GM04503 (cell line): ENCODE data around the gene HNF1A.
"Not testable (repeated sequence)": the region's sequence is repeated elsewhere in the genome, so short reads cannot be mapped to it uniquely, and the experiment has no call there.

ENCODE experiments used
- DNase-seq: peaks from one replicate; pipeline ENCODE4 v3.0.0-alpha.2; 2012; ENCODE audit warnings: low read depth

The HNF1A gene

DNA sequence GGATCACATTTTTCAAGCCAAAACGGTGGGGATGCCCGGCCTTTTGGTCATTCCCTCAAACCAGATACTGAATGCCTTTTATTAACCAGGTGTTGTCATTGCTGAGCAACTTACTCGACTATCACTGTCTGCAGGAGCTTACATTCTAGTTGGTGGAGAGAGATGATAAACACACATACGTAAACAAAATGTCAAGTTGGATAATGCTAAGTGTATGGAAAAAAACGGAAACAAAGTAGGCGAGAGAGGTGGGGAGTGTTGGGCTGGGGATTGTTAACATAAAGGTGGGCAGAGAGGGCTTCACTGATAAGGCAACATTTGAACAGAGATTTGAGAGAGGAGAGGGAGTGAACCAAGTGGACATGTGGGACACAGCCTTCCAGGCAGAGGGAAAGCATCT lies 33.5 kb downstream of the HNF1A start:
- DNase-seq = no peak

DNA sequence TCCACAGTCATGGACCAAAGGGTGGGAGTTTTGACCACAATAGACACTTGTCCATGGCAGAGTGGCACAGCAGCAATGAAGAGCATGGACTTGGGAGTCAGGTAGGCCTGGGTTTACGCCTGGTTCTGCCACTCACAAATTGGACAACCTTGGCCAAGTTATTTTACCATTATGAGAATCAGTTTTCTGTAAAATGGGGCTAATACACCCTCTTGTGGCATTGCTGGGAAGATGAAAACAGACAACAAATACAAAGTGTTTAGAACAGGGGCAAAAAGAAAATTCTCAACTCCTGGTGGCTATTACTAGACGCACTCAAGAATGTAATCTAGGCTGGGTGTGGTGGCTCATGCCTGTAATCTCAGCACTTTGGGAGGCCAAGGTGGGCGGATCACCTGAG lies 35.4 kb downstream of the HNF1A start:
- DNase-seq = no peak

DNA sequence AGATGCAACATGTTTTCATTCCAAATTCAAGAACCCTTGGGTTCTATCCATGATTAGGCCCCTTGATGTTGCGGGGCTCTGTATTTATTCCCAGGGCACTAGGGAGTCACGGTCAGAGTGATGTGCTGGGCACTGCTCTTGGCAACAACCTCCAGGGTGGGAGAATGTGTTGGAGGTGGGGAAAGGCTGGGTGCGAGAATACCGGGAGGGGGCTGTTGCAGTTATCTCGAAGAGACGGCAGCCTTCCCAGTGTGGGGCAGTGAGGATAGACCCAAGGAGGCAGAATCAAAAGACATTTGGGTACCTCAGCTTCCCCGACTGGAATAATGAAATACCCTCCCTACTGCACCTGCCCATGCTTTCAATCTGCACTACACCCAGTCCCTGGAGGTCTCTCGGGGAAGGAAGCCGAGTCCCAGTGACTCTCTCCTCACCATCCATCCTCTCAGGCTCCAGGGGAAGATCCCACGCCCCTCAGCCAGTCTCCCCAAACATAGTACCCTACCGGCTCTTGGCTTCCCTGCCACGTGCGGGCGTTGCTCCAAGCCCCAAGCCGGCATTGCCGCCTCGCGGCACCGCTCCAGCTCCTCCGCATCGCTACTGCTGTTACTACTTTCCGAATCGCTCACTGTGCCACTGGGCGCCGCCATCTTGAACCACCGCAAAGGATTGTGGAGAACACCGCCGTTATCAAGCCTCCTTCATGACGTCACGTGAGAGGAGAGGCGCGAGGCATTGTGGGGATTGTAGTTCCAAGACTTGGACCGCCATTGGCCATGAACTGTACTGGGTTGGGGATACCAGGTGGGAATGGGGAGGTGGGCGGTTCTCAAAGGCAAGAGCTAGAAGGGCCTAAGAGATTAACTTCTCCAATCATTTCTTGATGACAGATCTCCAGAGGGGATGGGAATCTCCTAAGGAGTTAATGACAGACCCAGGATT lies 37.8 kb downstream of the HNF1A start, which contains the start of gene C12orf43:
TSS of gene C12orf43 (minus strand) at position 663 of the 942 bp plus-strand sequence. CDS start at position 650, 13 bp downstream.
- peak; percentile 51 for DNase-seq

DNA sequence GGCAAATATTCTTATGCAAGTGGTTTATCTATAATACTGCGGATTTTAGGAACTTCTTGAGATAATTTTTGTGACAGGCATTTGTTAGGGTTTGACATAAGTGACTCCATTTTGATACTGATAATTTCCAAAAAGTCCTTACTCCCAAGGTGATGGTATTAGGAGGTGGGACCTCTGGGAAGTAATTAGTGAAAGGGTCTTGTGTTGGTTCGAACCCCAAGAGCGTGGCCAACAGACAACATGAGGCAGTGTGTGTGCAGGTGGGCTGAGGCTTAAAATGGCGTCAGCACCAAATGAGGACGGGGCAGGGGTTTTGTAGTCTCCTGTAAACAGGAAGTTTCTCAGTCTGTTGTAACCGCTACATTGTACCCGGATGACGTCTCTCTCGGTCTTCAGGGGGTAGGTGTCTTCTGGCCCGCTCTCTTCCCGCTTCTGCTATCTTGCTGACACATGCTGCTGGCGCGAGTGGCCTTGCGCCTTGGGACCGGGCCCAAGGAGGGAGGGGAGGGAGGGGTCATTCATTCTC lies 39.7 kb downstream of the HNF1A start:
- no peak for DNase-seq

DNA sequence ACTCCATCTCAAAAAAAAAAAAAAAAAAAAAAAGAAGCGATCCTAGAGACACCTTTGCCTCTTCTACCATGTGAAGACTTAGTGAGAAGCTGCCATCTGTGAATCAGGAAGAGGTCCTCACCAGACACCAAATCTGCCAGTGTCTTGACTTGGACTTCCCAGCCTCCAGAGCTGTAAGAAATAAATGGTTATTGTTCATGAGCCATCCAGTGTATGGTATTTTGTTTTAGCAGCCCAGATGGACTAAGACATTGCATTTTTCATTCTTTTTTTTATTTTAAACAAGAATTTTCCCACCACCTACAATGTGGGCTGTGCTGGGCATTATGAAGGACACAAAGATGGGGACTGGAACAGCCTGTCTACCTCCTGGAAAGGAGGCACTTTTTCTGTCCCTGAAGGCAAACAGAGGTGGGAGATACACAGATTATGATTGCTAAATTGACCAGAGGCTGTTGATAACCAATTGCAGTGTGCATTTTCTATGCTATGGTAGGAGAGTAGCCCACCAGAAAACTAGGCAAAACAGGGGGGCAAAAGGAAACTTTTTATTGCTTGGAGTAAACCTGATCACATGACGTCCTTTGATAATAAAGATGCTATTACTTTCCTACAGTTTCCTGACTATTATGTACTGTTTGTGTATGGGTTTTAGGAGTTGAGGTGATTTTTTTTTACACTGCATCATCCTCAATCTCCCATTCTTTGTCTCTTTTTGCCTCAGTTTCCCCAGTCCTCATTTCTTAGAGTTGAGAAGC lies 40.7 kb downstream of the HNF1A start:
- no peak for DNase-seq

DNA sequence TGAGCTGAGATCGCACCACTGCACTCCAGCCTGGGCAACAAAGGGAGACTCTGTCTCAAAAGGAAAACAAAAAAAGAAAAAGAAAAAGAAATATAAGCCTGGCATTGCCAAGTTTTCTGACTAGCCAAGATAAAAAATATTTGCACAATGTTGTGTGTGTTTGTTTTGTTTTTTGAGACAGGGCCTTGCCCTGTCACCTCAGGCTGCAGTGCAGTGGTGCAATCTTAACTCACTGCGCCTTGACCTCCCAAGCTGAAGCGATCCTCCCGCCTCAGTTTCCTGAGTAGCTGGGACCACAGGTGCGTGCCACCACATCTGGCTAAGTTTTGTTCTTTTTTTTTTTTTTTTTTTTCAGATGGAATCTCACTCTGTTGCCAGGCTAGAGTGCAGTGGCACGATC lies 43.4 kb downstream of the HNF1A start:
- DNase-seq = no peak

DNA sequence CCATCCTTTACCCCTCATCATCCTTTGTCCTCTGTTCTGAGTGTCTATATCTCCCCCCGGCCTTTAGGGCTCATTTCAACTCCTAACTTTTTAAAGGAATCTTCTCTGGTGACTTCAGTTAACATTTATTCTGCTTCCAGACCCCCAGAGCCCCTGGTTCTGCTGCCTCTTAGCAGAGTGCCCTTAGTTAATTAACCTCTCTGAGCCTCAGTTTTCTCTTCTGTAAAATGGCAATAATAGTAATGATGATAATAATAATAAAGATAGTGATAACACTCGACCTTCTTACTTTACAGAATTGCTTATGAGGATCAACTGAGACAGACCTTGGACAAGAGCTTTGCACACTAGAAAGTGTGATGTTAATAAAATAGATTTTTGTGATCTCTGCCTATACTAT lies 44.4 kb downstream of the HNF1A start:
- DNase-seq = no peak

DNA sequence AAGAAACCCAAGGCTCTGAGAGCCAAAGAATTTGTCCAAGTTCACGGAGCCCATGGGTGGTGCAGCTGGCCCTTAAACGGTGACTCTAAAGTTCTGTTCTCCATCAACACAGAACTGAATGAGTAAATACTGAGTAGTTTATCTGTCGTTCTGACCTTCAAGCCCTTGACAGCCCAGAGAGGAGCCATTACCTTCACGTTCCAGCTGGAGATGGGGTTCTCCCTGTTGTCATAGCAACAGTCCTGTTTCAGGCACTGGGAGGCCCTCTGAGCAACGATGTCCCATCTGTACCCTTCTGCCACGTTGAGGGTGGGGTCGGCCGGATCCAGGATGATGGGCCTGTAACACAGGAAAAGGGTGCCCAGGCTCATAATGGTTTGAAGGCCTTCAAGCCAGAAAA lies 45.5 kb downstream of the HNF1A start:
- DNase-seq = no peak

DNA sequence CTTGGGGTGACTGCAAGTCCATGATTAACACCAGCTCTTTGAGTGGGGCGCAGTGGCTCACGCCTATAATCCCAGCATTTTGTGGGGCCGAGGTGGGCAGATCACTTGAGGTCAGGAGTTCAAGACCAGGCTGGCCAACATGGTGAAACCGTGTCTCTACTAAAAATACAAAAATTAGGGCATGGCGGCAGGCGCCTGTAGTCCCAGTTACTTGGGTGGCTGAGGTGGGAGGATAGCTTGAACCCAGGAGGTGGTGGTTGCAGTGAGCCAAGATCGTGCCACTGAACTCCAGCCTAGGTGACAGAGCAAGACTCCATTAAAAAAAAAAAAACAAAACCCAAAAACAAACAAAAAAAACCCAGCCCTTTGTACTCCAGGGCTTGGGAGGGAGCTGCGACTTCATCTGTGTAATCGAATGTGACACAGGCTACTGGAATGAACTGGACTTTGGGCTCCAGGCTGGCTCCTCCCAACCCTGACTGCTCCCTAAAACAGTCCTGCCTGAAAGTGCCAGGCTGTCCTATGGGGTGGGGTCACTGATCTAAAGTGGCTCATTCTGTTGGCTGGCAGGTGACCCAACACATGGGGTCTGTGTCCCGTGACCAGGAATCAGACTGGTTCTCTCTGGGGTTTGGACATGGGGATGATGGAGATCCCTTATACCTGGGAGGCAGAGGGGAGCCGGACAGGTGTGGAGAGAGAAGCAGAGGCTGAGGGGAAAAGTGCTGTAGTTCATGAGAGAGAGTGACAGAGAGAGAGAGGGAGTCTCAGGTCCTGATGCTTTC lies 47.3 kb downstream of the HNF1A start:
- DNase-seq = no peak

DNA sequence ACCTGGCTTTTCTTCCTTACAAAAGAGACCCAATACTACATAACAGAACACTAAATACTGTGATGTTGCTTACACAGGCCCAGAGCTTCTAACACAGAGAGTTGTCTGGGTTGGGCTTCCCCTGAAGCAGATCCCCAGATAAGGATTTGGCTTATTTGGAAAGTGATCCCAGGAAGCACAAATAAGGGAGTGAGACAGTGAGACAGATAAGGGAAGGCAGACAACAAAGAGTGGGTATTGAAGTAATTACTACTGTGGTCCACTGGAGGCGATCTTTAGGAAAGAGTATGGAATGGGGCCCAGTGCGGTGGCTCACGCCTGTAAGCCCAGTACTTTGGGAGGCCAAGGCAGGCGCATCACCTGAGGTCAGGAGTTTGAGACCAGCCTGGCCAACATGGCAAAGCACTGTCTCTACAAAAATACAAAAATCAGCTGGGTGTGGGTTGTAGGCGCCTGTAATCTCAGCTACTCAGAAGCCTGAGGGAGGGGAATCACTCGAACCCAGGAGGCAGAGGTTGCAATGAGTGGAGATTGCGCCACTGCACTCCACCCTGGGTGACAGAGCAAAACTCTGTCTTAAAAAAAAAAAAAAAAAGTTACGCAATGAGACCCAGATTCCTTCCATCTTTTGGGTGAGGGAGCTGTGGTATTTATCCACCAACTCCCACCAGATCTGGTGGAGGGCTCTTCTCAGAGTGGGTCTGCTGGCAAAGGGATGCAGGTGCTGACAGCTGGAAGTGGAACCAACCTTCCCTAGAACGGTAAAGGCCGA lies 48.1 kb downstream of the HNF1A start:
- DNase-seq = no peak

DNA sequence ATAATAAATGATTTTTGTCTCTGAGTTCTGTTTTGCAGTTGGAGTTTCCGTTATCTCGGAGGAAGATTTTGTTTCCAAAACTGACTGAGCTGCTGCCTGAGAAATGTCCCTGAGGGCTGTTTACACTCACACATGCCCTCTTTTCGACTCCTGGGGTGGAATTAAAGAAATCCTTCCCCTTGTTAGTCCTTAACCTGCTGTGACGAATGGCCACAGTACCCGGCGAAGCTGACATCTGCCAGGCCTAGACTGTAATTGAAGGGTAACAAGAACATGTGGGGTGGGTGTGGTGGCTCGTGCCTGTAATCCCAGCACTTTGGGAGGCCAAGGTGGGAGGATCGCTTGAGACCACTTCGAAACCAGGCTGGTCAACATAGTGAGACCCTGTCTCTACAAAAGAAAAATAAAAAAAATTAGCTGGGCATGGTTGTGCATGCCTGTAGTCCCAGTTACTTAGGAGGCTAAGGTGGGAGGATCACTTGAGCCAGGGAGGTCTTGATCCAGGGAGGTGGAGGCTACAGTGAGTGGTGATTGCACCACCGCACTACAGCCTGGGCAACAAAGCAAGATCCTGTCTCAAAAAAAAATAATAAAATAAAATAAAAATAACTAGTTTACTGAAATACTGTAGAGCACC lies 52.4 kb downstream of the HNF1A start:
- DNase-seq = no peak

DNA sequence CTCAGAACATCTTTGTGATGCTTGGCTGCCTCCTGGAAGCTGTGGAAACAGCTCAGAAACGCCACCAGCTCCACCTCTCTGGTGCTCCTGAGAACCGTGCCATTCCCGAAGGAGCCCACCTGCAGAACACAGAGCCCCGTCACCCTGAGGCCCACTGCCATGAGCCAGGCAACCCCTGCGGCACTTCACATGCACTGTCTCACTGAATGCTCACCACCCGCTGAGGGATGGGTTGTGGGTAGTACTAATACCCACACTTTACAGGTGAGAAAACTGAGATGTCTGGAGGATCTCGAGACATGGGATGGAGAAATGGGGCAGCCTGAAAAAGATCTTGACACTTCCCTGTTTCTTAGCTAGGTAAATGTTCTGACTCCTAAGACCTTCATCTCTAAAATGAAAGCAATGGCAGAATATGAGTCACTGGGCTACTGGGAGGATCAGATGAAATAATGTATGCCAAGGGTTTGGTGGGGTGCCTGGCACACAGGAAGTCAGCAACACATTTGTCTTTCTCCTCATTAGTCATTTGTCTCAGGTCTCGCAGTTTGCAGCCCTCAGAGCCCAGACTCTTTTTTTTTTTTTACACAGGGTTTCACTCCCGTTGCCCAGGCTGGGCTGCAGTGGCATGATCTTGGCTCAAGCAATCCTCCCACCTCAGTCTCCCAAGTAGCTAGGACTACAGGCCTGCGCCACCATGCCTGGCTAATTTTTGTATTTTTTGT lies 55.4 kb downstream of the HNF1A start:
- DNase-seq = no peak

DNA sequence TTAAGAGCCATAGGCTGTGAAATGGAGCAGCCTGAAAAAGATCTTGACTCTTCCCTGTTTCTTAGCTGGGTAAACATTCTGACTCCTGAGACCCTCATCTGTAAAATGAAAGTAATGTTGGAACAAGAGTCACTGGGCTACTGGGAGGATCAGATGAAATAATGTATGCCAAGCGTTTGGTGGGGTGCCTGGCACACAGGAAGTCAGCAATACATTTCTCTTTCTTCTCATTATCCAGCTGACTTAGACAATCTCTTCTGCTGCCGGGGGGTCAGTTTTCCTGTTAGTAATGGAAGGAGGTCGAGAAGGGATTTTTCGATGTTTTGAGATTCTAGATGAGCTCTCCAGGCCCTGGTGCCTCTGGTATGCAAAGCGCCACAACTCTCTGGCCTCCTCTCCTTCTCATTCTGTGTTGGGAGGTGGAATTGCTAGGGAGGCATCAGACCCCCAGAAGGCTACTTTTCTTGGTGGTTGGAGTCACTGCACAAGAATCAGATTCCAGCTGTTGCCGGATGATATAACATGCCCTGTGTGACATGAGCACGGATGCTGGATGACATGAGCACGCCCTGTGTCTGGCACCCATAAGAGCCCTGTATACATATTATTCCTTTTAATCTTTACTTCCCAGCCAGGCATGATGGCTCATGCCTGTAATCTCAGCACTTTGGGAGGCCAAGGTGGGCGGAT lies 56.4 kb downstream of the HNF1A start:
- DNase-seq = no peak

DNA sequence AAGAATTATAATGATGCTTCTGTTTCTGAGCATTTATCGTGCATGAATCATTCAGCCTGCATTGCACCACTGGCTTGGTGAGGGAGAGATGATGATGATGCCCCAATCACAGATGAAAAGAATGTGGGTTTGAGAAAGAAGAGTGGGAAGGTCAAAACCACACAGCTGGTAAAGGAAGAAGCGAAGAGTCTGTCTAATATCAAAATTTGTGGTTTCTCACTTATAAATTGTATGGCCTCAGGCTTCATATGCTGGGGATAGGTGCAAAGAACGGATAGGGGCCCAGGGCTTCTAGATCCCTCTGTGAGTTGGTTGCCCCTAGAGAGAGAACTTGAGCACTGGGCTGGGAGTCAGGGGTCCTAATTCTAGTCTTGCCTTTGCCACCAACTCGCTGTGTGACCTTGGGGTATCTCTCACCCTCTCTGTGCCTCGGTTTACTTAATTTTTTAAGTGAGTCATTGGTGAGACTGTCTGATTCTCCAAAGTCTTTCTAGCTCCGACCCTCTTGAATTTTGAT lies 58.5 kb downstream of the HNF1A start:
- DNase-seq = peak; percentile 67

DNA sequence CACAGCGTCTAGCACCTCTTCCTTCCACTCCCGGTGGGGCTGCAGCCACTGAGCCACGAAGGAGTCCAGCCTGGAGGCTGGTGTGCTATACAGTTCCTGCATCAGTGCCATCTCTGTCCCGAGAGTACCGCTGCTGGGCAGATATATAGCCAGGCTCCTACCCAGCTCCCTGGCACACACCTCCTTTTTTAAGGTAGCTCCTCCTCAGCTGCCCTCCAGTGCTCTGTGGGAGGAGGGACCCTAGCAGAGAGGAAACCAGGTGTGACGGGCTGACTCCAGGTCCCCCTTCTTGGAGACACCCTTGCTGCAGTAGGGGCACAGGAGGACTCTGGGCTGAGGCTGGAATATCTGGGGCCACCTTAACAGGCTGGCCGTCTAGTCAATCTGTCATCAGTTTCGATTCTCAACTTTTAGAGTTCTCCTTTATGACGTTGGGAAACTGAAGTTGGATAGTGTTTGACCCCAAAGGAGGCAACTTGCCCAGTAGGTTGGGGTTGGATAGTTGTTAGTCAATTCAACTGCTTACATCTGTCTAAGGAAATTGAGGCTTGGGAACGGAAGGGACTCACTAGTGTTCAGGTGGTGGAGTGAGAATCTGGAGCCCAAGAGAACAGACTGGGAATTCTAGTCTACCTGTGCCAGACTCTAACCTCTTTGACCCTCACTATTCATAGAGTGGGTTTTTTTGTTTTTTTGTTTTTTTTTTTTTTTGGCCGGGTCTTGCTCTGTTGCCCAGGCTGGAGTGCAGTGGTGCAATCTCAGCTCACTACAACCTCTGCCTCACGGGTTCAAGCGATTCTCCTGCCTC lies 60.7 kb downstream of the HNF1A start, which contains the start of gene OASL:
TSS of gene OASL (minus strand) at position 386 of the 808 bp plus-strand sequence. CDS start at position 111, 275 bp downstream.
- DNase-seq = peak; percentile 35

DNA sequence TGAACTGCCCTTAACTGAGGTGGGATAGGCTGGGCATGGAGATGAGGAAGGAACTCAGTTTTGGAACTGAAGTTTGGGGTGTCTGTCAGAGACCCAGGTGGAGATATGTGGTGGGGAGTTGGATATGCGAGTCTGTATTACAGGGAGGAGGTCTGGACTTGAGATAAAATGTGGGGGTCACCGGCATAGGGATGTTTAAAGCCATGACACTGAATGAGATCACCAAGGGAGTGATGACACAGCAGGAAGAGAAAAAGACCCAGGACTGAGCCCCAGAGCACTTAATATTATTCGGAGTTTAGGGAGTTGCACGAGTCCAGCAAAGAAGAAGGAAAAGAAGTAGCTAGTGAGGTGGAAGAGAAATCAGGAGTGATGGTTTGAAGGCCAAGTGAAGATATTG lies 64.7 kb downstream of the HNF1A start:
- DNase-seq = no peak

DNA sequence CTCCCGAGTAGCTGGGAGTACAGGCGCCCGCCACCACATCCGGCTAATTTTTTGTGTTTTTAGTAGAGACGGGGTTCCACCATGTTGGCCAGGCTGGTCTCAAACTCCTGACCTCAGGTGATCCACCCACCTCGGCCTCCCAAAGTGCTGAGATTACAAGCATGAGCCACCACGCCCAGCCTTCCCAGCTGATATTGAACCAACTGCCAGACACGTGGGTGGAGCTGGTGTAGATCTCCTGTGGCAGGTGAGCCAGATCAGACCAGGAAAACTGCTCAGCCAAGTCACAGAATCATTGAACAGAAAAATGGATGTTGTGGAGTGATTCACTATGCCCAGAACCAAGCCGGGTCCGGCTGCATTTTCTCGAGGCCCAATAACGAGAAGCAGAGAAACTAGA lies 69.1 kb downstream of the HNF1A start:
- DNase-seq = not testable (repeated sequence)

DNA sequence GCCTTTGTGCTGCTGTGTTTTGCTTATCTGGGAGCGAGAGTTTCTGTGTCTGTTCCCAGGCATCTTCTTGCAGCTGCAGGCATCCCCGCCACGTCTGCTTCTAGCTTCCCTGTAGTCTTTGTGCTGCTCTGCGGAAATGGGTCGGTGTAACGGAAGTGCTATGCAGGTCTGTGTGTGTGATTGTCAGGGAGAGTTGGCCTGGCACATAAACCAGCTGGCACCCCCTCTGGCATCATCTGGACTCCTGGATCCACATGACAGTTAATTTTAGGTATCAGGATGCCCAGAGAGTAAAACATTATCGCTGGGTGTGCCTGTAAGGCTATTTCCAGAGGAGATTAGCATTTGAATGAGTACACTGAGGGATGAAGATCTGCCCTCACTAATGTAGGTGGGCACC lies 70.1 kb downstream of the HNF1A start:
- DNase-seq = no peak
